ENCODE data around the gene SNX32. TPM values are rescaled to one million over a fixed set of nuclear protein-coding genes. Genes with fewer than 3 reads are reported as not detected.

SNX32 gene
- total and polyA plus RNA-seq, 9 of the 15 experiments (the other 6 are each of a cell fraction or from before 2014, with no cell fraction given): 0.03 TPM; not detected in 7

GRCh38 chr11:65859812-65860277, 26.1 kb downstream of the SNX32 start (continued):
- TF ChIP-seq PURB (CRISPR knock-in tag; IDR thresholded peaks at IDR 0.05; ENCODE audit: low read depth) (no peak), THRAP3 (IDR thresholded peaks at IDR 0.05; ENCODE audit: borderline replicate concordance) (no peak), CHD7 (IDR thresholded peaks at IDR 0.05; ENCODE audit: low read depth, low read length) (no peak), HNRNPL (IDR thresholded peaks at IDR 0.05; ENCODE audit: low read depth, low read length) (no peak), ELF4 (CRISPR knock-in tag; IDR thresholded peaks at IDR 0.05) (no peak), MTA2 (IDR thresholded peaks at IDR 0.05; ENCODE audit: low read depth) (no peak), ZNF79 (CRISPR knock-in tag; IDR thresholded peaks at IDR 0.05; ENCODE audit: low read depth) (no peak), SETDB1 (IDR thresholded peaks at IDR 0.05; ENCODE audit: low read length) (no peak), ZNF76 (CRISPR knock-in tag; IDR thresholded peaks at IDR 0.05; ENCODE audit: borderline replicate concordance) (no peak), ZBTB5 (IDR thresholded peaks at IDR 0.05) (no peak), ZNF408 (CRISPR knock-in tag; IDR thresholded peaks at IDR 0.05; ENCODE audit: low read depth) (no peak)
- TF ChIP-seq, protein P1, sequence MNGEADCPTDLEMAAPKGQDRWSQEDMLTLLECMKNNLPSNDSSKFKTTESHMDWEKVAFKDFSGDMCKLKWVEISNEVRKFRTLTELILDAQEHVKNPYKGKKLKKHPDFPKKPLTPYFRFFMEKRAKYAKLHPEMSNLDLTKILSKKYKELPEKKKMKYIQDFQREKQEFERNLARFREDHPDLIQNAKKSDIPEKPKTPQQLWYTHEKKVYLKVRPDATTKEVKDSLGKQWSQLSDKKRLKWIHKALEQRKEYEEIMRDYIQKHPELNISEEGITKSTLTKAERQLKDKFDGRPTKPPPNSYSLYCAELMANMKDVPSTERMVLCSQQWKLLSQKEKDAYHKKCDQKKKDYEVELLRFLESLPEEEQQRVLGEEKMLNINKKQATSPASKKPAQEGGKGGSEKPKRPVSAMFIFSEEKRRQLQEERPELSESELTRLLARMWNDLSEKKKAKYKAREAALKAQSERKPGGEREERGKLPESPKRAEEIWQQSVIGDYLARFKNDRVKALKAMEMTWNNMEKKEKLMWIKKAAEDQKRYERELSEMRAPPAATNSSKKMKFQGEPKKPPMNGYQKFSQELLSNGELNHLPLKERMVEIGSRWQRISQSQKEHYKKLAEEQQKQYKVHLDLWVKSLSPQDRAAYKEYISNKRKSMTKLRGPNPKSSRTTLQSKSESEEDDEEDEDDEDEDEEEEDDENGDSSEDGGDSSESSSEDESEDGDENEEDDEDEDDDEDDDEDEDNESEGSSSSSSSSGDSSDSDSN (IDR thresholded peaks at IDR 0.05; ENCODE audit: borderline replicate concordance in 1 of 2, low read depth in 2 of 2, low read length in 2 of 2): no peak
